Activated CD4-positive, alpha-beta T cell treated with anti-CD3 and anti-CD28 coated beads for 36 hours (primary cell): ENCODE measurements around the gene DDX41. TPM values are rescaled to one million over a fixed set of nuclear protein-coding genes. Genes with fewer than 3 reads are reported as not detected.

ENCODE experiments used
- ATAC-seq: fragments of 200-7000 bp; cut with Tn5 transposase; one replicate; pipeline ENCODE4 v1.10.0; 2021; ENCODE audit warnings: mild to moderate bottlenecking, moderate library complexity
- CTCF ChIA-PET: fragments of 350-600 bp; sonication (Branson Sonifier 250); formaldehyde crosslinking; loops from one replicate; lab custom pipeline; 2021; ENCODE audit warnings: antibody characterized with exemption; lab: Charles Lee
- POLR2A ChIA-PET: fragments of 350-600 bp; sonication (Branson Sonifier 250); formaldehyde crosslinking; loops from one replicate; lab custom pipeline; 2021; ENCODE audit warnings: antibody characterized with exemption, inconsistent platforms; lab: Charles Lee
- DNase-seq: peaks from one replicate; pipeline ENCODE4 v3.0.0-alpha.2; 2020
- H3K27ac Mint-ChIP-seq: one replicate; pipeline ENCODE4 v1.8.0; 2021; ENCODE audit warnings: mixed read lengths
- H3K27me3 Mint-ChIP-seq: one replicate; pipeline ENCODE4 v1.8.0; 2021; ENCODE audit warnings: mixed read lengths
- H3K36me3 Mint-ChIP-seq: one replicate; pipeline ENCODE4 v1.8.0; 2021; ENCODE audit warnings: low read depth, mixed read lengths
- H3K4me1 Mint-ChIP-seq: one replicate; pipeline ENCODE4 v1.8.0; 2021; ENCODE audit warnings: mixed read lengths
- H3K4me3 Mint-ChIP-seq: one replicate; pipeline ENCODE4 v1.8.0; 2021; ENCODE audit warnings: mild to moderate bottlenecking, moderate library complexity, mixed read lengths
- H3K9me3 Mint-ChIP-seq: one replicate; pipeline ENCODE4 v1.8.0; 2021; ENCODE audit warnings: low read depth, mixed read lengths
- intact Hi-C, 2 experiments: fragments of 100-400 bp; cut with DNase I in 1 of 2; cut with micrococcal nuclease in 1 of 2; formaldehyde crosslinking; loops; one replicate each; pipeline versions ENCODE4 v1.14.2 to v1.15.1; 2022 to 2024; cut with DNase I, micrococcal nuclease
- total RNA-seq, 2 experiments: library from RNA; stranded (reverse); gene quantifications; one replicate each; pipeline ENCODE4 v1.2.3, GENCODE V29; 2021

DDX41 gene
- total RNA-seq, 2 experiments from 2014 or later, result 192 to 197 TPM

DNA sequence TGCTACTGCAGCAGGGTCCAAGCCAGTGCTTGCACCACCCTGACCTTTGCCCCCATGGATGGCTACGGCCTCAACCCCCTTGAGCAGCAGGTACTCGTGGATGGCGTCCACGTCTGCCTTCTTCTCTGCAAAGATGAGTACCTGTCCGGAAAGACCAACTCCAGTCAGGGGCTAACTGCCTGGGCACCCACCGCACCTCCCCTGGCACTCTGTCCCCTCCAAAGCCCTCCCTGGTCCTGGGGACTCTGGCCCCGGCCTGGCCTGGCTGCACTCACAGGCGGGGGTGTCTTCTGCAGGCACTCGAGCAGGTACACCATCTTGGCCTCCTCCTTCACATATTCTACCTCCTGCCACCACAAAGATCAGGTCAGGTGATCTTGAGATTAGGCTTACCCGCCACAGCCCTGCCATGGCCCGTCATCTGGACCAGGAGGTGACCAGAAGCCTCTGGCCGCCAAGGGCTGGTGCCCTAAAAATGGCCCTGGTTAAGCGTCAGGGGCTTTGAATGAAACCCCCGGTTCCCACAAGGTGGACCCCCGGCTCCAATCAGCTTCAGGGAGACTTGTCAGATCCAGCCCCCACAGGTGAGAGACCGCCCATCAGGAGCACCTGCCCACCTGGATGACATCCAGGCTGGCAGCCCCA lies 3.9 kb downstream of the DDX41 start:
- Mint-ChIP-seq H3K36me3 (peaks cover 71% of the 10 kb centered on the region), H3K4me1 (peaks cover 35% of the 10 kb centered on the region), H3K9me3 (no peaks in the 10 kb centered on the region), H3K27ac (no peak overlapping the region), H3K4me3 (no peak overlapping the region), H3K27me3 (no peaks in the 10 kb centered on the region)
- POLR2A ChIA-PET, result no interaction called here
- CTCF ChIA-PET, result no interaction called here
- ATAC-seq (no peak), DNase-seq (no peak)
- intact Hi-C loops, result no loop called here

DNA sequence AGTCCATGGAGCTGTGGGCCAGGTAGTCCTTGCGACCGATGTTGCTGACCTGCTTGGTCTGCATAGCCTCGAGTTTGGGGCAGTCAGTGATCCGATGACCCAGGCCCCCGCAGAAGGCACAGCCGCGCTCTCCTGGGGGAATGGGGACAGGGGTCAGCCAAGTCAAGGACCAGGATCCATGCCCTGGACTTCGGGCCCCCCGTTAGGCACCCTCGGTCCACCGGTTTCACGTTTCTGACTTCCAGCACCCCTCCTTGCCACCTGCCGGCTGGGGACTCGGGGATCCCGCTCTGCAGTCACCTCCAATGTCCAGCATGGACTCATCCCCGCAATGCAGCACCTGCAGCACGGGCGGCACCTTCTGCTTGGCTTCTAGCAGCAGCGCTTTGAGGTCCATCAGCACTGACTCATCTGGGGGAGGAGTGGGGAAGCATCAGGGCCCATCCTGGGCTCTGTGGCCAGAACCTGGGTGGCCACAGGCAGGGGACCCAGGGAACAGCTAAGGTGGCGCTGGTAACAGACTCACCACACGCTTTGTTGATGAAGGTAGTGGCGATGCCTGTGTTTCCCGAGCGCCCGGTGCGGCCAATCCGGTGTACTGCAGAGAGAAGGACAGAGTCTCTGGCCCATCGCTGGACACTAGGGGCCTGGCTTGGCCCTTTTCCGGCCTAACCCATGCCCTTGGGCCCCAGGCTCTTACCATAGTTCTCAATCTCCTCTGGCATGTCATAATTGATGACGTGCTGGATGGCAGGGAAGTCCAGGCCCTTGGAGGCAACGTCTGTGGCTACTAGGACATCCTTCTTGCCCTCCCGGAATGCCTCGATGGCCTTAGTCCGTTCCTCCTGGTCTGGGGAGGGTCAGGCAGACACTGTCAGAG lies 4.7 kb downstream of the DDX41 start:
- POLR2A ChIA-PET, result no interaction called here
- DNase-seq (no peak), ATAC-seq (no peak)
- H3K4me1 Mint-ChIP-seq, result peaks cover 33% of the 10 kb centered on the region
- H3K9me3 Mint-ChIP-seq, result no peaks in the 10 kb centered on the region
- H3K27me3 Mint-ChIP-seq, result no peaks in the 10 kb centered on the region
- intact Hi-C loops, result no loop called here
- H3K4me3 Mint-ChIP-seq, result no peak overlapping the region
- CTCF ChIA-PET, result interaction anchor here (1.0 kb wide), 1 partner anchor 11 kb away, joined by 3 read pairs; no protein-coding TSS in a partner anchor
- H3K36me3 Mint-ChIP-seq, result peaks cover 69% of the 10 kb centered on the region
- no peak overlapping the region for H3K27ac Mint-ChIP-seq

DNA sequence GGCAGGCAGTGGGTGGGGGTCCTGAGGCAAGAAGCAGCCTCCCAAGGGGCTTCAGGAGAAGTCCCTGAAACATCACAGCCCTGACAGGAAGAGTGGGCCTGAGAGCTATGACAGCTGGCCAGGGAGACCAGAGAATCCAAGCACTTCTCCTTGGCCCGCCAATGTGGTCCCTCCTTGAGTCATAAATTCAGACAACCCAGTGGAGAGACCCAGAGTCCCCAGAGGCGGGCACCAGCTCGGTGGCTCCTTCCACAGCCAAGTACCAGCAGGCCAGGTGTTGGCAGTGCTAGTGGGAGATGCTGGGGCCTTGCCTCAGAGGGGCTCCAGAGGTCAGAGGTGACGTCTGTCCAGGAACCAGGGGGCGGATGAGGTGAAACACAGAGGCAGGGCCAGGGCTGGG lies 5.6 kb downstream of the DDX41 start:
- H3K27ac Mint-ChIP-seq, result no peak overlapping the region
- CTCF ChIA-PET, result interaction anchor here (0.8 to 1.0 kb wide), 2 partner anchors 10 to 25 kb away, joined by 3 read pairs; no protein-coding TSS in a partner anchor
- H3K4me3 Mint-ChIP-seq, result no peak overlapping the region
- peaks cover 27% of the 10 kb centered on the region for H3K4me1 Mint-ChIP-seq
- ATAC-seq (no peak), DNase-seq (no peak)
- H3K27me3 Mint-ChIP-seq, result no peaks in the 10 kb centered on the region
- POLR2A ChIA-PET, result no interaction called here
- intact Hi-C loops, result no loop called here
- H3K36me3 Mint-ChIP-seq, result peaks cover 62% of the 10 kb centered on the region
- no peaks in the 10 kb centered on the region for H3K9me3 Mint-ChIP-seq

DNA sequence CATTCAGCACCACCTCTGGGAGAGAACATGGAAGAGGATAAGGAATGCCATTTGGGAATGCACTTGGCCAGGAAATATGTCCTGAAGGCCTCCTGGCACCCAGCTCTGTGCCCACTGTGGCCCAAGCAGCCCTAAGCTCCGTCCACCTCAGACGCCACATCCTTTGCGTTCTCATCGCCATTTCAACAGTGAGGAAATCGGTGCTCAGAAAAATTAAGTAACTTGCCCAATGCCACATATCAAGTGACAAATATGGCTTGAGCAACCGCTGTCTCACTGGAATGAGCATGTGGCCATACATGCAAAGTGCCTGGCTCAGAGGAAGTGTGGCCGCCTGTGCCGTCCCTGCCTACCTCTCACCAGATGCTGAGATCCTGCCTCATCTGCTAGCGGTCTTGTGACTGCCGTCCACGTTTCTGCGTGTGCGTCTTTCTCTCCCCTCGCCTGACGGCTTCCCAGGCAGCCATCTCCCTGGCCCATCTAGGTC lies 6.2 kb downstream of the DDX41 start:
- DNase-seq (no peak), ATAC-seq (no peak)
- ChIA-PET CTCF (interaction anchor here (0.6 to 2.2 kb wide), 6 partner anchors 9 to 45 kb away, joined by 3 to 13 read pairs (median 4); partner anchors contain the start of gene PDLIM7), POLR2A (interaction anchor here (0.7 kb wide), 1 partner anchor 126 kb away, joined by 3 read pairs; the partner anchor contains the start of gene SLC34A1)
- peaks cover 22% of the 10 kb centered on the region for H3K4me1 Mint-ChIP-seq
- H3K9me3 Mint-ChIP-seq, result no peaks in the 10 kb centered on the region
- intact Hi-C loops, result no loop called here
- no peak overlapping the region for H3K4me3 Mint-ChIP-seq
- no peak overlapping the region for H3K27ac Mint-ChIP-seq
- H3K27me3 Mint-ChIP-seq, result no peaks in the 10 kb centered on the region
- peaks cover 56% of the 10 kb centered on the region for H3K36me3 Mint-ChIP-seq

DNA sequence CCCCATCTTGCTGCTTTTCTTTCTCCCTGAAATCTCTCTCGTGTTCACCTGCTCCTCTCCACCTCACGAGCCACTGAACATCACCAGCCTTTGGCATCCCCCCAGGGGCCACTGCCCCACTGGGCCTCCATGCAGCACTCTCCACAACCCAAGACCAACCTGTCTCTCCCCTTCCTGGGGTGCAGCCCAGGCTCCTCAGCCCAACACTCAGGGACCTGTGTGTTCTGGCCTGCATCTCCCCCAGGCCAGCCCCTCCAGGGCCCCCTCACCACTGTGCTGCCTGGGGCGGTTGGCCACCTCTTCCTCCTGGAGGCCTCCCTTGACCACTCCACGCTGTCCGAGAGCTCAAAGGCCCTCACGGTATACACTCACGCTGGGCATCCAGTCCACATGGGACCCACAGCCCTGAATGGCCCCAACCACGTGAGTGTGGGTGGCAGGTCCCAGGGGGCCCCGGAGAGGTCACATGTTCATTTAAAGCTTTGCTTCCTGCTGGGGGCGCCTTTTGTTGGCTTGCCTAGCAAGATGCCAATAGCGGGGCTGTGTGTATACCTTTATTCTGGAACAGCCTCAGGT lies 6.7 kb downstream of the DDX41 start:
- intact Hi-C loops, result no loop called here
- ATAC-seq (peak; percentile 17), DNase-seq (no peak)
- CTCF ChIA-PET, result interaction anchor here (0.6 to 2.2 kb wide), 5 partner anchors 10 to 44 kb away, joined by 3 to 13 read pairs (median 4); partner anchors contain the start of gene PDLIM7
- H3K4me3 Mint-ChIP-seq, result no peak overlapping the region
- H3K36me3 Mint-ChIP-seq, result peaks cover 51% of the 10 kb centered on the region
- peaks cover 16% of the 10 kb centered on the region for H3K4me1 Mint-ChIP-seq
- POLR2A ChIA-PET, result interaction anchor here (0.7 kb wide), 1 partner anchor 126 kb away, joined by 3 read pairs; the partner anchor contains the start of gene SLC34A1
- H3K27me3 Mint-ChIP-seq, result no peaks in the 10 kb centered on the region
- H3K9me3 Mint-ChIP-seq, result no peaks in the 10 kb centered on the region
- H3K27ac Mint-ChIP-seq, result no peak overlapping the region

DNA sequence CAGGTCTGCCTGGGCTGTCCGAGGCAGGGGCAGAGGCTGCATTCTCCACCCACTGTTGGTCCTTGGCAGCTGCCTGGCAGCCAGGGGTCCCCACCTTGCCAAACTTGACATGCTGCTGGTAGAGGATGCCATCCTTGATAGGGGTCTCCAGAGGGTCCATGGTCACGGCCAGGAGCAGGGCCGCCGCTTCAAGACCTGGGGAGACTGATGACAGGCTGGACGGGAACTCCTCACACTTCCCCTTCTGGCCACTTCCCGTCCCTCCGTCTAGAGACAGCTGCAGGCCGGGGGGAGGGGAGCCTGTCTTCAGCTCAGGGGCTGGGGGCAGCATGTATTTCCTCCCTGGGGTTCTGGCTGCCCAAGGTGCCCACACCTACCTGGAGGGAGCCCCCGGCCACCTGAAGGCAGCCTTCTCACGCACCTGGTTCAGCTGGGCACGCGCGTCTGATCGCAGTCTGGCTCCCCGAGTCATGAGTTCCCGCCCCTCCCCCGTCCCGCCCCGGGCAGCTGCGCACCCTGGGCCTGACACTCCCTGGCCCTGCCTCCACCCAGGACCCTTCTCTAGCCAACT lies 7.3 kb downstream of the DDX41 start, which contains the start of gene DOK3:
Gene DOK3, minus strand, starts transcription at position 446 of the 571 bp plus-strand sequence. Its CDS starts 286 bp downstream, at position 160.
- ATAC-seq (peak; percentile 20), DNase-seq (peak; percentile 43)
- intact Hi-C loops, result no loop called here
- H3K27ac Mint-ChIP-seq, result no peak within 1 kb of the TSS
- H3K4me1 Mint-ChIP-seq, result peaks cover 10% of the 10 kb centered on the region
- POLR2A ChIA-PET, result no interaction called here
- H3K27me3 Mint-ChIP-seq, result no peaks in the 10 kb centered on the region
- no peaks in the 10 kb centered on the region for H3K9me3 Mint-ChIP-seq
- CTCF ChIA-PET, result interaction anchor here (0.5 to 2.2 kb wide), 4 partner anchors 9 to 254 kb away, joined by 4 to 13 read pairs (median 4); partner anchors contain the start of gene PDLIM7
- no peak within 1 kb of the TSS for H3K4me3 Mint-ChIP-seq
- peaks cover 45% of the 10 kb centered on the region for H3K36me3 Mint-ChIP-seq

DNA sequence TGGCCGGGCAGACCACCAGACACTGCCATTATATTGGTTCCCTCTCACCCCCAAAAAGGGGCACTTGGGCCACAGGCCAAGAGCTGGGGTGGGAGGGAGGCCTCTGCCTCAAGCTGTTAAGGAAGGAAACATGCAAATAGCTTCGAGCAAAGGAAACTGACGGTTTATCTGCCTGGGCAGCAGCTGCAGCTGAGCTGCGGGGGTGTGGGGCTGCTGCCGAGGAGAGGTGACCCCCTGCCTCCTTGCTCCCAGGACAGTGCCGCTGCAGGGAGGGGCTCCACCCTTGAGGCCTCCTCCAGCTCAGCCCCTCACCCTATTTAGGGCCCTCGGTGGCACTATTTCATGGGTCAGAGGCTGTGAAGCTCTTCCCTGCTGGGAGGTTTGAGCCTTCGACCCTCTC lies 7.9 kb downstream of the DDX41 start:
- no peaks in the 10 kb centered on the region for H3K9me3 Mint-ChIP-seq
- no peak overlapping the region for H3K27ac Mint-ChIP-seq
- DNase-seq (no peak), ATAC-seq (no peak)
- H3K36me3 Mint-ChIP-seq, result peaks cover 39% of the 10 kb centered on the region
- ChIA-PET CTCF (interaction anchor here (0.6 to 2.2 kb wide), 6 partner anchors 9 to 198 kb away, joined by 3 to 13 read pairs (median 4); partner anchors contain the start of gene PDLIM7), POLR2A (interaction anchor here (0.9 kb wide), 1 partner anchor 69 kb away, joined by 3 read pairs; no protein-coding TSS in a partner anchor)
- no peak overlapping the region for H3K4me3 Mint-ChIP-seq
- no peaks in the 10 kb centered on the region for H3K27me3 Mint-ChIP-seq
- peaks cover 8% of the 10 kb centered on the region for H3K4me1 Mint-ChIP-seq
- intact Hi-C loops, result no loop called here

DNA sequence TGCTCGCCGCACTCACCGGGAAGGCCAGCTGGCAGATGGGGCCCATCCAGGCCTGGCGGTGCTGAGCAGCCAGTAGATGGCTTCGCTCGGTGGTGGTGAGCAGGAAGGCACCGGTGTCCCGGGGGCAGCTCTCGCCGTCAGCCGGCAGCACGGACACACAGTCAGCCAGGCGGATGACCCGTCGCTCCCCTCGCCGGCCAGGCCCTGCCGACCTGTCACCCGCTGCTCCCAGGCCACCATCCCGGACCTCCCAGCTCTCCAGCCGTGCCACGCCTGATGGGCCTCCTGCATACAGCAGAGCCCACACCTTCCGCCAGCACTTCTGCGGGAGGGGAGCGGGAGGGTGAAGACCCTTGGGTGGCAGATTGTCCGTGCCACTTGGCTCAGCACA lies 8.5 kb downstream of the DDX41 start:
- intact Hi-C loops, result no loop called here
- CTCF ChIA-PET, result interaction anchor here (0.6 to 2.2 kb wide), 7 partner anchors 7 to 198 kb away, joined by 3 to 13 read pairs (median 4); partner anchors contain the start of gene PDLIM7
- POLR2A ChIA-PET, result interaction anchor here (0.9 kb wide), 1 partner anchor 68 kb away, joined by 3 read pairs; no protein-coding TSS in a partner anchor
- Mint-ChIP-seq H3K4me1 (peaks cover 8% of the 10 kb centered on the region), H3K4me3 (no peak overlapping the region), H3K36me3 (peaks cover 33% of the 10 kb centered on the region), H3K27me3 (no peaks in the 10 kb centered on the region), H3K9me3 (no peaks in the 10 kb centered on the region), H3K27ac (no peak overlapping the region)
- DNase-seq, result no peak
- no peak for ATAC-seq

DNA sequence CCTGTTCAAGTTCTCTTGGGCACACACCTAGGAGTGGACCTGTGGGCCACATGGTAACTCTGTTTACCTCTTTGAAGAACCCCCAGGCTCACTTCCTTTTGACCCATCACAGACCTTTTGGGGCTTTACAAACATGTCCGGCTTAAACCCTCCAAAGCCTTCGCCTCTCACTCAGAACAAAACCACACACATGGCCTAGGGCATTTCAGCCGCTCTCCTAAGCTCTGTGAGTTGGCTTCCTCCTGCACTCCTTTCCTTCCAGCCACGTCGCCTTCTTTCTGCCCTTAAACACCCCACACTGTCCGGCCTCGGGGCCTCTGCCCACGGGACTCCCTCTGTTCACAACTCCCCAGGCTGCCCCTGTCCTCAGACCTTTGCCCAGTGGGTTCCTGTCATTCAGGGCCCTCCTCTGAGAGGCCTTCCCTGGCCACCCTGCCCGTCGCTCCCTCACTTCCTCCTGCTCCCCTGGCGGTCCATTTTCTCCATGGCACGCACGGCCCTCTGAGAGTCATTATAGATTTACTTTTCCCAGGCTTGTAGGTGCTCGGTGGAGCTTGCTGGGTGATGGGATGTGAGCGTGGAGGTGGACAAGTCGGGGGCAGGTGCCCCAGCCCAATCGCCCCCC lies 9.1 kb downstream of the DDX41 start:
- POLR2A ChIA-PET, result interaction anchor here (0.6 to 0.9 kb wide), 2 partner anchors 68 to 92 kb away, joined by 3 read pairs; no protein-coding TSS in a partner anchor
- DNase-seq, result no peak
- peaks cover 28% of the 10 kb centered on the region for H3K36me3 Mint-ChIP-seq
- ATAC-seq, result no peak
- peaks cover 8% of the 10 kb centered on the region for H3K4me1 Mint-ChIP-seq
- H3K9me3 Mint-ChIP-seq, result no peaks in the 10 kb centered on the region
- CTCF ChIA-PET, result interaction anchor here (0.7 to 1.8 kb wide), 8 partner anchors 8 to 197 kb away, joined by 3 to 7 read pairs (median 4); partner anchors contain the start of gene PDLIM7
- no peak overlapping the region for H3K4me3 Mint-ChIP-seq
- H3K27me3 Mint-ChIP-seq, result no peaks in the 10 kb centered on the region
- intact Hi-C loops, result no loop called here
- no peak overlapping the region for H3K27ac Mint-ChIP-seq

DNA sequence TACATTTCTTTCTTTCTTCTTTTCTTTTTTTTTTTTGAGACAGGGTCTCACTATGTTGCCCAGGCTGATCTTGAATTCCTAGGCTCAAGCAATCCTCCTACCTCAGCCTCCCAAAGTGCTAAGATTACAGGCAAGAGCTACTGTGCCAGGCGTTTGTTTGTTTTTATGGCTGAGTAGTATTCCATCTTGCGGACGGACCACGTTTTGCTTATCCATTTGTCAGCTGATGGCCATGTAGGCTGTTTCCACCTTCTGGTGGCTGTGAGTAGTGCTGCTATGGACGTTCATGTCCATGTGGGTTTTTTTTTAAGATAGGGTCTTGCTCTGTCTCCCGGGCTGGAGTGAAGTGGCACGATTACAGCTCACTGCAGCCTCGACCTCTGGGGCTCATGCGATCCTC lies 9.6 kb downstream of the DDX41 start:
- Mint-ChIP-seq H3K4me3 (no peak overlapping the region), H3K9me3 (no peaks in the 10 kb centered on the region), H3K27me3 (no peaks in the 10 kb centered on the region), H3K27ac (no peak overlapping the region), H3K4me1 (peaks cover 8% of the 10 kb centered on the region), H3K36me3 (peaks cover 25% of the 10 kb centered on the region)
- ChIA-PET CTCF (interaction anchor here (0.7 to 1.8 kb wide), 5 partner anchors 9 to 62 kb away, joined by 3 to 7 read pairs (median 4); partner anchors contain the start of gene PDLIM7), POLR2A (interaction anchor here (0.6 to 0.7 kb wide), 2 partner anchors 17 to 92 kb away, joined by 3 to 12 read pairs; no protein-coding TSS in a partner anchor)
- intact Hi-C loops, result no loop called here
- no peak for ATAC-seq
- DNase-seq, result no peak
